PC-3 (cell line): ENCODE results near the gene ARHGEF16.

ENCODE experiments used
- CTCF ChIP-seq: fragments of 300-600 bp; sonication (generic); conservative IDR thresholded peaks from 2 replicates; pipeline ENCODE4 v1.5.1; 2017; ENCODE audit warnings: antibody characterized with exemption, low read depth, mild to moderate bottlenecking, low read length
- EZH2 ChIP-seq: fragments of 300-600 bp; sonication (generic); IDR thresholded peaks from one replicate; pipeline ENCODE4 v1.6.1; 2017; ENCODE audit warnings: antibody characterized with exemption, mild to moderate bottlenecking, low read length; ENCODE audit not compliant: unreplicated experiment
- EZH2phosphoT487 ChIP-seq: fragments of 300-600 bp; sonication (generic); IDR thresholded peaks from 2 replicates; pipeline ENCODE4 v1.6.1; 2018; ENCODE audit warnings: mild to moderate bottlenecking, antibody characterized with exemption, low read length, borderline replicate concordance

GRCh38 chr1:3431686-3432085, 22.8 kb upstream of the ARHGEF16 start:
- TF ChIP-seq CTCF (no peak), EZH2 (no peak), EZH2phosphoT487 (no peak)
